ENCODE results near the gene RCN1. TPM values are rescaled to one million over a fixed set of nuclear protein-coding genes. Genes with fewer than 3 reads are reported as not detected.

Gene RCN1
- total and polyA plus RNA-seq, 9 of the 15 experiments (the other 6 are each of a cell fraction or from before 2014, with no cell fraction given): 2.1 to 8.7 (median 7.2) TPM

- DNase-seq (ENCODE audit: extremely low read depth in 1 of 4, low spot score in 3 of 4) (no peak), FAIRE-seq (no peak), ATAC-seq (no peak)
- no peaks in the 10 kb centered on the region; a peak in 2 of 5 replicates for H3K27me3 ChIP-seq (ENCODE audit: control insufficient read depth in 2 of 2, insufficient read depth in 2 of 2, low read length in 2 of 2)
- no peaks in the 10 kb centered on the region for H4K20me1 ChIP-seq (replicated peaks; ENCODE audit: control insufficient read depth, insufficient read depth, low read length)
- no peak overlapping the region for H3K4me2 ChIP-seq (ENCODE audit: insufficient read depth, low read length)
- in situ Hi-C loops (cut with MboI) (no loop called here), intact Hi-C loops (cut with micrococcal nuclease) (no loop called here)
- H3K9me3 ChIP-seq (replicated peaks; ENCODE audit: control insufficient read depth, insufficient read depth, low read depth, low read length): no peaks in the 10 kb centered on the region
- no peaks in the 10 kb centered on the region for H3K79me2 ChIP-seq (ENCODE audit: control insufficient read depth, insufficient read depth, low read length)
- no peak for TF ChIP-seq MAZ (CRISPR knock-in tag; conservative IDR thresholded peaks at IDR 0.05 in 1 of 2, IDR thresholded peaks at IDR 0.05 in 1 of 2)
- TF ChIP-seq ILF3 (IDR thresholded peaks at IDR 0.05; ENCODE audit: borderline replicate concordance): no peak
- no peak for TF ChIP-seq ELK3 (CRISPR knock-in tag; IDR thresholded peaks at IDR 0.05)
- no peak for TF ChIP-seq SMAD4 (CRISPR knock-in tag; conservative IDR thresholded peaks at IDR 0.05)
- no peak for TF ChIP-seq CBX5 (IDR thresholded peaks at IDR 0.05; ENCODE audit: borderline replicate concordance, low read depth)
- no peak for TF ChIP-seq TCF7 (IDR thresholded peaks at IDR 0.05; ENCODE audit: borderline replicate concordance)
- no peak for TF ChIP-seq ZNF407 (IDR thresholded peaks at IDR 0.05; ENCODE audit: low read depth)
- no peak for TF ChIP-seq BRF1 (IDR thresholded peaks at IDR 0.05; ENCODE audit: borderline replicate concordance, extremely low read depth, insufficient read length)
- H3K4me1 ChIP-seq (replicated peaks in 1 of 2; ENCODE audit: control insufficient read depth in 2 of 2, insufficient read depth in 2 of 2, low read length in 2 of 2): no peaks in the 10 kb centered on the region
- no TSS peak for BruUV-seq (replicated peaks)
- H3K27ac ChIP-seq (ENCODE audit: extremely low read depth, low read depth, low read length): no peak overlapping the region
- no peak overlapping the region for H3K9ac ChIP-seq (ENCODE audit: insufficient read depth in 1 of 2, low read depth in 2 of 2, low read length in 2 of 2)
- CTCF ChIA-PET (ENCODE audit: low intra/inter-chr PET ratio): no interaction called here
- POLR2A ChIA-PET: interaction anchor here (0.6 kb wide), 1 partner anchor 900 kb away, joined by 3 read pairs; the partner anchor contains the start of gene DEPDC7
- no peak overlapping the region for H2AFZ ChIP-seq (ENCODE audit: low read depth, low read length)
- no peaks in the 10 kb centered on the region for H3K9me1 ChIP-seq (ENCODE audit: control insufficient read depth, insufficient read depth, low read length)
- no peak overlapping the region for H3K4me3 ChIP-seq
- H3K36me3 ChIP-seq (ENCODE audit: control insufficient read depth, insufficient read depth, low read length): no peaks in the 10 kb centered on the region
- WGBS (ENCODE audit: insufficient coverage, low coverage, missing lambda C conversion rate): 1% methylated on average over 5 of the region's 5 CpGs
These were observed 24.6 kb downstream of the RCN1 start for GRCh38 chr11:32115446-32115845.
